SKM-1 treated with dmso at 0.1 percent for 144 hours (cell line): ENCODE results near the gene PPY.
"Not testable (repeated sequence)": the region's sequence is repeated elsewhere in the genome, so short reads cannot be mapped to it uniquely, and the experiment has no call there.

Source experiments
- DNase-seq: peaks from one replicate; lab custom pipeline; 2025; ENCODE audit not compliant: unreplicated experiment; lab: John Stamatoyannopoulos, UW

PPY gene

GRCh38 chr17:43906951-43907424 lies 35.3 kb downstream of the PPY start:
- DNase-seq, result no peak

GRCh38 chr17:43905985-43906852 lies 36.1 kb downstream of the PPY start:
- DNase-seq, result no peak

- DNase-seq, result no peak
Measured at GRCh38 chr17:43905400-43905984, 36.8 kb downstream of the PPY start.

GRCh38 chr17:43901861-43902589 lies 40.3 kb downstream of the PPY start:
- no peak for DNase-seq

- no peak for DNase-seq
Measured at GRCh38 chr17:43900858-43901754, 41.2 kb downstream of the PPY start.

- peak; percentile 85 for DNase-seq
Measured at GRCh38 chr17:43900183-43900857, 42.0 kb downstream of the PPY start.

GRCh38 chr17:43898446-43898845 lies 43.8 kb downstream of the PPY start:
- DNase-seq, result no peak

GRCh38 chr17:43897831-43898230 lies 44.4 kb downstream of the PPY start:
- DNase-seq, result no peak

GRCh38 chr17:43894494-43894893 lies 47.8 kb downstream of the PPY start:
- DNase-seq, result not testable (repeated sequence)

GRCh38 chr17:43892647-43892952 lies 49.7 kb downstream of the PPY start:
- no peak for DNase-seq

GRCh38 chr17:43891851-43892646 lies 50.2 kb downstream of the PPY start:
- no peak for DNase-seq
